Stimulated activated CD4-positive, alpha-beta T cell treated with anti-CD3 and anti-CD28 coated beads, Interleukin-1b, Interleukin-23, amount 100 ng/mL, for 1 hour (primary cell): ENCODE data around the gene RNU6-9.
A peak's percentile ranks its signal among the peaks of the same experiment; 100 is the strongest.

ENCODE experiments used
- DNase-seq, 2 donors: peaks; one replicate each; pipeline ENCODE4 v3.0.0-alpha.2; 2020; ENCODE audit warnings: low read depth in 2 of 2

RNU6-9 gene

DNA sequence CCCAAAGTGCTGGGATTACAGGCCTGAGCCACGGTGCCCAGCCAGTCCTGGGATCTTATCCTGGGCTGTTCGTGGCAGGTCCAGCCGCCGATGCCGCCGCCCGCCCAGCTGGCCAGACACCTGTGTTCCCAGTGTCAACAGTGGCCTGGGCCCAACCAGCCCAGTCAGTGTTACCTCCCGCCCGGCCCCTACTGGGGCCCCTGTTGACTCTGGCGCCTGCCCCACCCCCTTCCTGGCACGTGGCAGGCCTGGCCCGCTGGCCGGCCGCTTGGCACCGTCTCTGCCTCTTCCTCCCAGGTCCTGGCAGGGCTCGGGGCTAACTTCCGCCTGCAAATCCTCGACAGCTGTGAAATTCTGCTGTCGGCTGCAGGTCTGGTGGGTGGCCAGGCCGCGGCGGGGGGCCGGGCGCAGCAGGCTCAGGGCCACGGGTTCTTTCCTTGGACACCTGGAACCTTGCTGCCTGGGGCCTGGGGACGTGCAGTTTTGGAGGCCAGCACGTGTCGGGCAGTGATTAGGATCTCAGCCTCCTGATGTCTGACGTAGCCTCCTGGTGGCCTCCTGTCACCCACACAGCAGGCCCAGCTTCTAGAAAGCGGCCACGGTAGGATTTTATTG lies 41.7 kb downstream of the RNU6-9 start:
- DNase-seq = no peak

DNA sequence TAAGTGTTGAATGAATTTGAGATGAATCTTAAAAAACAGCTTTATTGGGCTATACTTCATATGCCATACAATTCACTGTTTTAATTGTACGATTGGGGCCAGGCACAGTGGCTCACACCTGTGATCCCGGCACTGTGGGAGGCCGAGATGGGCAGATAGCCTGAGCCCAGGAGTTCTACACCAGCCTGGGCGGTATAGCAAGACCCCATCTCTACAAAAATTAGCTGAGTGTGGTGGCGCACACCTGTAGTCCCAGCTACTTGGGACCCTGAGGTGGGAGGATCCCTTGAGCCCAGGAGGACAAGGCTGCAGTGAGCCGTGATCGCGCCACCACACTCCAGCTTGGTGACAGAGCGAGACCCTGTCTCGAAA lies 42.9 kb downstream of the RNU6-9 start:
- no peak for DNase-seq

DNA sequence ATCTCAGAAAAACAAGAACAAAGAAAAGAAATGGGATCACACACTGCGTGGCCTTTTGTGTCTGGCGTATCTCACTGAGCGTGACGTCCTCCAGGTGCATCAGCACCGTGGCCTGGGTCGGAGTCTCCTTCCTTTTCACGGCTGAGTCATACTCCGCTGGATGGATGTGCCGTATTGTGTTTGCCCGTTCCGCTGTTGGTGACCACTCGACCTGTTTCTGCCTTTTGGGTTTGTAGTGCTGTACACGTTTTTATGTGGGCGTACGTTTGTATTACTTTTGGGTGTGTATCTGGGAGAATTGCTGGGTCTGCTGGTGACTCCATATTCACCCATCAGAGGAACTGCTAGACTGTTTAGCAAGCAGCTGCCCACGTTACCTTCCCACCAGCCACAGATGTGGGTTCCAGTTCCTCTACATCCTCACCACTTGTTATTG lies 44.0 kb downstream of the RNU6-9 start:
- no peak for DNase-seq

DNA sequence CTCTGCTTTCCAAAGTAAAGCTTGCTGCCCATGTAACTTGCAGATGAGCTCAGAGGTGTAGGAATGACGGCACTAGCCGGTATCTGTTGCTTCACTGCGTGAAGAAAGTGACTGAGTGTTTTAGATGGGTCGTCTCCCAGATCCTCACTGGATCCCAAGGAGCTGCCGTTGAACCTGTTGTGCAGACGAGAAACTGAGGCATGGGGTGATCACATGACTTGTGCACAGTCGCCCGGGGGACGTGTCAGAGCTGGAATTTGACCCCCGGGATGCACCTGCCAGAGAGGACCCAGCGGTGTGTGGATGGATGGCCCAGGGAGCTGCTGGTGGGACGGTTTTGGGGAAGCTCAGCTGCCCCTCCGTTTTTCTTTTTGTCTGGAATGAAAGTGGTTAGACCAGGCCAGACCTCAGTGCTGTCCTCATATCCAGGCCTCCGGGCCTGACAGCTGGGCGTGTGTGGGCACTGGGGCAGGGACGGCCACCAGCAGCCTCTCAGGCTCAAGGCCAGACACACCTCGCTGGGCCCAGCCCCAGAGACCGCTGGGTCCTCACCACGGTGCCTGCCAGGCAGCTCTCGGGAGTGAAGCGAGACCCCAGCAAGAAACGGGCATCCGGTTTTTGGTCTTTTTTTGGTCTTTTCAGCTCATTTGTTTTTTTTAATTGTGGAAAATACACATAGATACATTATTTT lies 45.1 kb downstream of the RNU6-9 start:
- no peak for DNase-seq

DNA sequence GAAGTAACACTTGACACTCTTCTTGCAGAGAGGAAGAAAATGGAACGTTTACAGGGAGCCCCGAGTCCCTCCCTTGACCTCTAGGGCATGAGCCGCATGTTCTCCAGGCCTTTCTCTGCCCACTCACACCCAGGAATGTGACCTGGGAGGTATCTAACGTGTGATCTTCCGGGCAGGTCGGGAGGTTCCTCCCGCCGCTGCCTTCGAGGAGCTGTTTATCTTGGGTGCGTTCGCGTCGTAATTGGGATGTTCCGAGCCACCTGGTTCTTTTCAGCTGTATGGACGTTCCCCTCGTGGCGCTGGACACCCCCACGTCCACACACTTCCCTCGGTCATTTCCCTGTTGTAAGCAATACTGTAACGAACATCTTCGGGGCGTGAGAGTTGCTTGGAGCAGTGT lies 46.2 kb downstream of the RNU6-9 start:
- no peak for DNase-seq

DNA sequence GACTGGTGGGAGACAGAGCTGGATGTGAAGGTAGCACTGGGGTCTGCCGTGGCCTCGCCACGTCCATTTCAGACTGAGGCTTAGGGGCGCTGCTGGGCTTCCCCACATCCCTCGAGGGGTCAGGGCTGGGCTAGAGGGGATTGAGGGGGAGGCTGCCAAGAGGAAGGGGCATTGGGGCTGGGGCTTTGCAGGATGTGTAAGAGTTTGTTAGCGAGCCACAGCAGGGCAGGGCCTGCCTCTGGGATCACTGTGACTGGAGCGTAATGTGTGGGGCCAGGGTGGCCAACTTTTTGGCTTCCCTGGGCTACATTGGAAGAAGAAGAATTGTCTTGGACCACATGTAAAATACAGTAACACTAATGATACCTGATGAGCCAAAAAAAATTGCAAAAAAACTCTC lies 46.6 kb downstream of the RNU6-9 start:
- no peak for DNase-seq

DNA sequence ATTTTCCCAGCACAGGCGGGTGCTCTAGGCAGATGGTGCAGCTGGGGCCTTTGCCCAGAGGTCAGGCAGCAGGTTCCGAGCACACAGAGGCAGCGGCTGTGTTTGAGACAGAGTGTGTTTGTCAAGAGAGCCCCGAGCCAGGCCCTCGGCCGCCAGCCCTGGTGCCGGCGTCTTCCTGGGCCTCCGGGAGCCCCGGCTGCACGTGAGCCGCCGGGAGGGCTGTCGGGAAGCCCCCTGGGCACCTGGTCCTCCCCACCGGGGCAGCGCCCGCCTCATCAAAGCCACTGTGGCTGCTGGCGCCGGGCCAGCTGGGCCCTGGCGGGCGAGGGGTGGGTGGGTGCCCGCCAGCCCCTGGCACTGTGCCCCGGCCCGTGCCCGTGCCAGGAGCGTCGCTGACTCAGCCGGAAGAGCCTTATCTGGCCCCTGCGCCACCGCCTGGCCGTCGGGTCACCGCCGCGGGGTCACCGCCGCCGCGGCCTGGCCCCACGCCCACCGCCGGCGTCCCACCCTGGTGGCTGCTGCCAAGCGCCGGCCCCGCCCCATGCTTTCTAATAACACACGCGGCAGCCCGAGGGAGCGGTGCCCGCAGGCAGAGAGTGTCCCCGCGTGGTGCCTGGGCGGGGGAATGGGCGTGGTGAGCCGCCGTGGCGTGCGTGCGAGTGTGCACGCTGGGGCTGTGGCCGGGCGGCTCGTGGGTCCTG lies 47.5 kb downstream of the RNU6-9 start:
- DNase-seq = peak in 1 of 2 donors; percentile 50

DNA sequence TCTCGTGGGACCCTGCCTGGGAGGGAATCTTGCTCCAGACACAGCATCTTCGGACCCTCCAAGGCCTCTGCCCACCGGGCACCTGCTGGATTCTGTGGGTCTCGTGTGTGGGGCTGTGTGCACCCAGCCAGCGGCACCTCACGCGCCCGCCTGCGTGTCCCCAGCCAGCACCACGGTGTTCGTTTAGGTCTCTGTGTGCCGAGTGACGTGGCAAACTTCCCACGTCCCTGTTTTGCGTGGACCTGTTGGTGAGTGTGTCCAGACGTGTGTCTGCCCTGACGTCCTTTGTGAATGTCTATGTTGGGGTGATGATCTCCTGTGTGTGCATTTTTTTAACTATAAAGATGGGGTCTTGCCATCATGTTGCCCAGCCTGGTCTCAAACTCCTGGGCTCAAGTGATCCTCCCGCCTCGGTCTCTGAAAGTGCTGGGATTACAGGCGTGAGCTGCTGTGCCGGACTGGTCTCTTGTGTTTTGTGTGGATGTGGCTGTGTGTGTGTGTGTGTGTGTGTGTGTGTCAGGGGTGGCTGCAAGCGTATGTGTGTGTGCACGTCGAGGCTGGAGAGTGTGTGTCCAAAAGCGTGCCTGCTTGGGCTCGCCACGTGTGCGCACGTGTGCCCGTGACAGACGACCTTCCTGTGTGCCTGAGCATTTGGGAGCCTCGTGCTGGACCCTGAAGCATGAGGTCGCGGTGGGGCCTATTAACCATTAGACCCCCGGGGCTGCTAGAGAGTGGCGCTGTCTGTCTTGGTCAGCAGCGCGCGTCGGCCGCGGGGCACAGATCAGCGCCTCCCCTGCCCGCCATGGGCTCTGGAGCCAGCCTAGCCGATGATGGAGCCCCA lies 48.2 kb downstream of the RNU6-9 start:
- no peak for DNase-seq

DNA sequence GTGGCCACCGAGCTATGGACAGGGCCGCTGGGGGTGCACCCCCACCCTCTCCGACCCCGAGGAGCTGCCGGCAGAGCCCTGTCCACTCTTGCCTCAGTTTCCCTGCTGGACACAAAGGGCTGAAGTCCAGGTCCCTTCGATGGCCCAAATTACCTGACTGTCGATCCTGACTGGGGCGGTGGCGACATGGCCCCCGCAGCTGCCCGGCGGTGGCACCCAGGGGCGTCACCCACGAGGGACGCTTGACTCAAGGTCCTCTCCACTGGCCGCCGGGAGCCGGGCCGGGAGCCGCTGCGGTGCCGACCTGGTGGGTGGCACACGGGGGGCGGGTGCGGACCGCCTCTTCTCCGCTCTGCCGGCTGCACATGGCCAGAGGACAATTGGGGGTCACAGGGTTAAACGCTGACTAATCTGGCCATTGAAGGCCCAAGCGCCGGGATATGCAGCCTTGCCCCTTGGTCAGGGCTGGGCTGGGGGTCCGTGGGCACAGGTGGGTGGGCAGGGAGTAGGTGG lies 48.9 kb downstream of the RNU6-9 start:
- no peak for DNase-seq
